ENCODE measurements around the gene CHST7. TPM values are rescaled to one million over a fixed set of nuclear protein-coding genes. Genes with fewer than 3 reads are reported as not detected.

The CHST7 gene
- total RNA-seq, 1 experiment from 2014 or later = 17.1 TPM

DNA sequence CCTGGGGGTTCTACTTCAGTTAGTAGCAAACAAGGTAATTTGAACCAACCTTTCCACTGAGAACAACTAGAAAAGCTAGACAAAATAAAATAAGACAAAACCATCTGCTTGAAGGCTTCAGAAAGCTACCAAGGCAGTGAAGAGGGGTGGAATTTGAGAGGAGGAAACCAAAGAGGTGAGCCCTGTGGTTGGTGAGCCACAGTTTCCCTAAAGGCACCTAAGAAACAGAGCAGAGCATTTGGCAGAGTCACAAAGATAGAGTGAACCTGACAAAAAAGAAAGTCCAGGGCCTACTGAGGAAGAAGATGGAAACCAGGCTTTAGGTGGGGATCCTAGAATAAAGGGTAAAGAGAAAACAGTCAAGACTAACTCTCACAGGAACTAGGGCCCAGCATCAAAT, 44.3 kb downstream of the CHST7 start:
- Histone ChIP-seq H3K9ac (ENCODE audit: extremely low read depth, insufficient read length, low read length) (no peak overlapping the region), H2BK5ac (ENCODE audit: insufficient read length, low read length) (no peak overlapping the region), H2AFZ (ENCODE audit: low read length) (no peak overlapping the region), H3K23ac (ENCODE audit: insufficient read length, low read depth, low read length) (no peak overlapping the region), H2BK20ac (ENCODE audit: low read depth, low read length, poor library complexity, severe bottlenecking) (no peak overlapping the region), H3K4me1 (ENCODE audit: insufficient read depth, low read length) (no peaks in the 10 kb centered on the region), H2BK120ac (ENCODE audit: low read depth, low read length, poor library complexity, severe bottlenecking) (no peak overlapping the region), H3K23me2 (ENCODE audit: insufficient read length, low read depth, low read length, poor library complexity, severe bottlenecking) (no peaks in the 10 kb centered on the region), H2BK12ac (ENCODE audit: insufficient read length, low read depth, low read length) (no peak overlapping the region), H3K4ac (ENCODE audit: low read depth, low read length) (no peak overlapping the region), H4K5ac (ENCODE audit: insufficient read length, low read depth, low read length) (no peak overlapping the region), H3K14ac (ENCODE audit: insufficient read depth, low read length) (no peak overlapping the region), H3T11ph (ENCODE audit: low read length) (no peak overlapping the region), H3K79me1 (ENCODE audit: insufficient read depth, low read depth, low read length, poor library complexity, severe bottlenecking) (no peaks in the 10 kb centered on the region), H4K8ac (replicated peaks; ENCODE audit: insufficient read length, low read depth, low read length) (no peak overlapping the region), H3K79me2 (ENCODE audit: insufficient read depth, low read length) (no peaks in the 10 kb centered on the region), H3K18ac (ENCODE audit: insufficient read length, low read depth, low read length) (no peak overlapping the region), H3K27me3 (ENCODE audit: insufficient read depth, low read length) (no peaks in the 10 kb centered on the region; the same call in 1 of the 2 replicates), H2BK15ac (ENCODE audit: low read depth, low read length) (no peak overlapping the region), H2AK5ac (ENCODE audit: insufficient read length, low read length) (no peak overlapping the region), H3K9me3 (ENCODE audit: control insufficient read depth, low read depth, low read length) (peaks cover 28% of the 10 kb centered on the region), H3K27ac (ENCODE audit: insufficient read length, low read depth, low read length) (no peak overlapping the region), H4K20me1 (ENCODE audit: control insufficient read depth, insufficient read depth, insufficient read length) (no peaks in the 10 kb centered on the region), H3K4me2 (ENCODE audit: insufficient read depth, insufficient read length, low read length) (no peak overlapping the region), H4K91ac (ENCODE audit: insufficient read length, low read depth, low read length) (no peak overlapping the region), H3K56ac (ENCODE audit: insufficient read length, low read depth, low read length) (no peak overlapping the region)
- Mint-ChIP-seq H3K4me1 (peaks cover 3 to 15% of the 10 kb centered on the region in 2 experiments), H3K27ac (no peak overlapping the region), H3K36me3 (ENCODE audit: insufficient read depth in 1 of 3, low read depth in 3 of 3) (peaks cover 33 to 47% (median 38%) of the 10 kb centered on the region in 3 experiments), H3K9me3 (peaks cover 73% of the 10 kb centered on the region in 2 experiments), H3K27me3 (ENCODE audit: low read depth) (no peaks in the 10 kb centered on the region), H3K4me3 (no peak overlapping the region)
- TF ChIP-seq, protein P1, sequence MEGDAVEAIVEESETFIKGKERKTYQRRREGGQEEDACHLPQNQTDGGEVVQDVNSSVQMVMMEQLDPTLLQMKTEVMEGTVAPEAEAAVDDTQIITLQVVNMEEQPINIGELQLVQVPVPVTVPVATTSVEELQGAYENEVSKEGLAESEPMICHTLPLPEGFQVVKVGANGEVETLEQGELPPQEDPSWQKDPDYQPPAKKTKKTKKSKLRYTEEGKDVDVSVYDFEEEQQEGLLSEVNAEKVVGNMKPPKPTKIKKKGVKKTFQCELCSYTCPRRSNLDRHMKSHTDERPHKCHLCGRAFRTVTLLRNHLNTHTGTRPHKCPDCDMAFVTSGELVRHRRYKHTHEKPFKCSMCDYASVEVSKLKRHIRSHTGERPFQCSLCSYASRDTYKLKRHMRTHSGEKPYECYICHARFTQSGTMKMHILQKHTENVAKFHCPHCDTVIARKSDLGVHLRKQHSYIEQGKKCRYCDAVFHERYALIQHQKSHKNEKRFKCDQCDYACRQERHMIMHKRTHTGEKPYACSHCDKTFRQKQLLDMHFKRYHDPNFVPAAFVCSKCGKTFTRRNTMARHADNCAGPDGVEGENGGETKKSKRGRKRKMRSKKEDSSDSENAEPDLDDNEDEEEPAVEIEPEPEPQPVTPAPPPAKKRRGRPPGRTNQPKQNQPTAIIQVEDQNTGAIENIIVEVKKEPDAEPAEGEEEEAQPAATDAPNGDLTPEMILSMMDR (conservative IDR thresholded peaks at IDR 0.05) = no peak
- no peak for DNase-seq

Data from H9 (cell line).